ENCODE measurements around the gene ZMIZ2.

DNA sequence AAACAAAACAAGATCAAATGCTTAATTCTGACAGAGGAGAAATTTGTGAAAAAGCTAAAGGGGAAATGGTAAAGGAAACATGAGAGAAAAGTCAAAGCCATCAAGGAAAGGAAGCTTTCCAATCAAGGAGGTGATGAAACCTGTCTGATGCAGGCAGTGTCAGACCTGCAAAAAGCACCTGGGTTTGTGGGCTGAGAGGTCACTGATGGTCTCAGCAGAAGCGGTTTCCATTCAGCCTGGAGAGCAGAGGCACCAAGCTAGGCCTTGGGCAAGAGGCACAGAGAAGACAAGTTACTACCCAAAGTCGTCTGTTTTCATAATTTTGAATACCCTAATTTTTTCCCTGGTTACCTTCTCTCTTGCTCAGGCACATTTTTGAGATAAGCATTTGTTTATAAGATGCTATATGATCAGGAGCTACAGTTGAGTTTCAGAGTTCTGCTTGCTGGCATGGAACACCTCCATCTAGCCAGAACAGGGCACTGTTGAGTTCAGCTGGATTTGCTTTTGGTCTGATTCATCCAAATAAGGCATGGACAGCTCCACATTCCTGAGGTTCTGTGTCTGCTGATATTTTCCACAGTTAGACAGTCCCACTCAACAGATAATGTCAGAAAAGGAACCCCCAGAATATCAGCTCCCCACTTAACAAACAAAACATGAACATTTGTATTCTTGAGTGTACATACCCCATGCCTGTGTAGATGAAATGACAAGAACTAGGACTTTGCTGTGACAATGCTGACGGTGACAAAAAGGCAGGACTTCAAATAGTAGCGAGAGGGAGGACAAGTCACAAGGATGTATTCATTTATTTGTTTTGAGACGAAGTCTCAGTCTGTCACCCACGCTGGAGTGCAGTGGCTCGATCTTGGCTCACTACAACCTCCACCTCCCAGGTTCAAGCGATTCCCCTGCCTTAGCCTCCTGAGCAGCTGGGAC is 42.9 kb downstream of the ZMIZ2 start:
- TF ChIP-seq, protein P1, sequence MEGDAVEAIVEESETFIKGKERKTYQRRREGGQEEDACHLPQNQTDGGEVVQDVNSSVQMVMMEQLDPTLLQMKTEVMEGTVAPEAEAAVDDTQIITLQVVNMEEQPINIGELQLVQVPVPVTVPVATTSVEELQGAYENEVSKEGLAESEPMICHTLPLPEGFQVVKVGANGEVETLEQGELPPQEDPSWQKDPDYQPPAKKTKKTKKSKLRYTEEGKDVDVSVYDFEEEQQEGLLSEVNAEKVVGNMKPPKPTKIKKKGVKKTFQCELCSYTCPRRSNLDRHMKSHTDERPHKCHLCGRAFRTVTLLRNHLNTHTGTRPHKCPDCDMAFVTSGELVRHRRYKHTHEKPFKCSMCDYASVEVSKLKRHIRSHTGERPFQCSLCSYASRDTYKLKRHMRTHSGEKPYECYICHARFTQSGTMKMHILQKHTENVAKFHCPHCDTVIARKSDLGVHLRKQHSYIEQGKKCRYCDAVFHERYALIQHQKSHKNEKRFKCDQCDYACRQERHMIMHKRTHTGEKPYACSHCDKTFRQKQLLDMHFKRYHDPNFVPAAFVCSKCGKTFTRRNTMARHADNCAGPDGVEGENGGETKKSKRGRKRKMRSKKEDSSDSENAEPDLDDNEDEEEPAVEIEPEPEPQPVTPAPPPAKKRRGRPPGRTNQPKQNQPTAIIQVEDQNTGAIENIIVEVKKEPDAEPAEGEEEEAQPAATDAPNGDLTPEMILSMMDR (tag by site-specific recombination; IDR thresholded peaks at IDR 0.05): no peak
- no peak for TF ChIP-seq TRIM28 (IDR thresholded peaks at IDR 0.05; ENCODE audit: borderline replicate concordance, low read length)
- TF ChIP-seq, protein P2, sequence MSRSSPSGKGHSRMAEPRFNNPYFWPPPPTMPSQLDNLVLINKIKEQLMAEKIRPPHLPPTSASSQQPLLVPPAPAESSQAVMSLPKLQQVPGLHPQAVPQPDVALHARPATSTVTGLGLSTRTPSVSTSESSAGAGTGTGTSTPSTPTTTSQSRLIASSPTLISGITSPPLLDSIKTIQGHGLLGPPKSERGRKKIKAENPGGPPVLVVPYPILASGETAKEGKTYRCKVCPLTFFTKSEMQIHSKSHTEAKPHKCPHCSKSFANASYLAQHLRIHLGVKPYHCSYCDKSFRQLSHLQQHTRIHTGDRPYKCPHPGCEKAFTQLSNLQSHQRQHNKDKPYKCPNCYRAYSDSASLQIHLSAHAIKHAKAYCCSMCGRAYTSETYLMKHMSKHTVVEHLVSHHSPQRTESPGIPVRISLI (tag by site-specific recombination; IDR thresholded peaks at IDR 0.05): no peak
